Astrocyte (in vitro differentiated cells and primary cell): ENCODE measurements around the gene OTOR. TPM values are rescaled to one million over a fixed set of nuclear protein-coding genes. Genes with fewer than 3 reads are reported as not detected.

Source experiments
- DNase-seq: peaks from one replicate; pipeline ENCODE4 v3.0.0-alpha.2; 2010; ENCODE audit warnings: low read depth
- FAIRE-seq: peaks from 2 replicates; lab custom pipeline; 2011; peaks lifted over from hg19 to GRCh38; lab: Jason Lieb, UNC
- H2AFZ ChIP-seq: 2 replicates; pipeline ENCODE4 v1.6.0; 2012; ENCODE audit warnings: low read depth, low read length, inconsistent platforms
- H3K27ac ChIP-seq: 2 replicates; pipeline ENCODE4 v1.5.1; 2011; ENCODE audit warnings: low read depth, low read length, inconsistent platforms
- H3K27me3 ChIP-seq: 2 replicates; pipeline ENCODE4 v1.6.0; 2011; ENCODE audit warnings: low read length, inconsistent platforms; ENCODE audit not compliant: insufficient read depth
- H3K36me3 ChIP-seq: 2 replicates; pipeline ENCODE4 v1.5.1; 2011; ENCODE audit warnings: low read length, inconsistent platforms; ENCODE audit not compliant: insufficient read depth
- H3K4me1 ChIP-seq: 2 replicates; pipeline ENCODE4 v1.5.1; 2011; ENCODE audit warnings: low read length, inconsistent platforms; ENCODE audit not compliant: insufficient read depth
- H3K4me2 ChIP-seq: 2 replicates; pipeline ENCODE4 v1.6.0; 2012; ENCODE audit warnings: low read length, inconsistent platforms
- H3K4me3 ChIP-seq: 2 replicates; pipeline ENCODE4 v1.5.1; 2011; ENCODE audit warnings: low read depth, mild to moderate bottlenecking, low read length, inconsistent platforms; ENCODE audit not compliant: insufficient read depth
- H3K79me2 ChIP-seq: 2 replicates; pipeline ENCODE4 v1.6.0; 2012; ENCODE audit warnings: mild to moderate bottlenecking, low read length, inconsistent platforms; ENCODE audit not compliant: insufficient read depth
- H3K9ac ChIP-seq: 2 replicates; pipeline ENCODE4 v1.6.0; 2012; ENCODE audit warnings: mild to moderate bottlenecking, low read length, inconsistent platforms
- H3K9me3 ChIP-seq: 2 replicates; pipeline ENCODE4 v1.5.1; 2012; ENCODE audit warnings: low read depth, mild to moderate bottlenecking, low read length, inconsistent platforms; ENCODE audit not compliant: insufficient read depth
- H4K20me1 ChIP-seq: 2 replicates; pipeline ENCODE4 v1.6.0; 2012; ENCODE audit warnings: low read length, inconsistent platforms; ENCODE audit not compliant: insufficient read depth
- H3K27ac Mint-ChIP-seq: one replicate; pipeline ENCODE4 v1.8.0; 2021; ENCODE audit warnings: mild to moderate bottlenecking, mixed read lengths; ENCODE audit not compliant: unreplicated experiment
- H3K27me3 Mint-ChIP-seq: one replicate; pipeline ENCODE4 v1.8.0; 2021; ENCODE audit warnings: low read depth, mixed read lengths; ENCODE audit not compliant: unreplicated experiment
- H3K36me3 Mint-ChIP-seq: one replicate; pipeline ENCODE4 v1.8.0; 2021; ENCODE audit warnings: low read depth, mixed read lengths; ENCODE audit not compliant: unreplicated experiment
- H3K4me1 Mint-ChIP-seq: one replicate; pipeline ENCODE4 v1.8.0; 2021; ENCODE audit warnings: low read depth, mixed read lengths; ENCODE audit not compliant: unreplicated experiment
- H3K4me3 Mint-ChIP-seq: one replicate; pipeline ENCODE4 v1.8.0; 2021; ENCODE audit warnings: mild to moderate bottlenecking, moderate library complexity, mixed read lengths; ENCODE audit not compliant: unreplicated experiment
- H3K9me3 Mint-ChIP-seq: one replicate; pipeline ENCODE4 v1.8.0; 2021; ENCODE audit warnings: mild to moderate bottlenecking, mixed read lengths; ENCODE audit not compliant: unreplicated experiment
- CTCF ChIP-seq: IDR thresholded peaks from 2 replicates; pipeline ENCODE4 v1.5.1; 2011; ENCODE audit warnings: low read depth, mild to moderate bottlenecking, inconsistent platforms, low read length, moderate library complexity; ENCODE audit not compliant: insufficient read depth
- EZH2 ChIP-seq: IDR thresholded peaks from 2 replicates; pipeline ENCODE4 v1.6.1; 2012; ENCODE audit warnings: mild to moderate bottlenecking, low read length, inconsistent platforms; ENCODE audit not compliant: insufficient read depth
- total RNA-seq: library from RNA; stranded (reverse); gene quantifications from 2 replicates; pipeline ENCODE4 v1.2.1, GENCODE V29; 2021

The OTOR gene
- total RNA-seq, 1 donor from 2014 or later, result not detected

- no peaks in the 10 kb centered on the region for H3K27me3 Mint-ChIP-seq
- Histone ChIP-seq H3K4me1 (no peaks in the 10 kb centered on the region), H2AFZ (no peak overlapping the region), H3K9ac (no peak overlapping the region), H3K36me3 (peaks cover 33% of the 10 kb centered on the region), H3K9me3 (no peaks in the 10 kb centered on the region), H3K27me3 (no peaks in the 10 kb centered on the region), H3K27ac (no peak overlapping the region), H3K4me2 (no peak overlapping the region), H3K79me2 (peaks cover 5% of the 10 kb centered on the region), H4K20me1 (peaks cover 5% of the 10 kb centered on the region), H3K4me3 (no peak overlapping the region)
- no peaks in the 10 kb centered on the region for H3K9me3 Mint-ChIP-seq
- H3K36me3 Mint-ChIP-seq, result no peaks in the 10 kb centered on the region
- H3K27ac Mint-ChIP-seq, result no peak overlapping the region
- no peaks in the 10 kb centered on the region for H3K4me1 Mint-ChIP-seq
- DNase-seq (no peak), FAIRE-seq (no peak)
- H3K4me3 Mint-ChIP-seq, result no peak overlapping the region
- TF ChIP-seq EZH2, result no peak
- no peak for TF ChIP-seq CTCF
These were observed 7.6 kb upstream of the OTOR start for GRCh38 chr20:16740365-16741072.

- no peak overlapping the region for H3K27ac ChIP-seq
- H3K9ac ChIP-seq, result no peak overlapping the region
- H3K4me3 ChIP-seq, result no peak overlapping the region
- Mint-ChIP-seq H3K4me1 (no peaks in the 10 kb centered on the region), H3K9me3 (no peaks in the 10 kb centered on the region), H3K4me3 (no peak overlapping the region), H3K36me3 (no peaks in the 10 kb centered on the region), H3K27me3 (no peaks in the 10 kb centered on the region), H3K27ac (no peak overlapping the region)
- TF ChIP-seq EZH2 (no peak), CTCF (no peak)
- DNase-seq, result no peak
- no peaks in the 10 kb centered on the region for H3K4me1 ChIP-seq
- peaks cover 17% of the 10 kb centered on the region for H3K36me3 ChIP-seq
- no peaks in the 10 kb centered on the region for H3K9me3 ChIP-seq
- H3K4me2 ChIP-seq, result no peak overlapping the region
- no peaks in the 10 kb centered on the region for H3K79me2 ChIP-seq
- FAIRE-seq, result no peak
- H3K27me3 ChIP-seq, result peaks cover 2% of the 10 kb centered on the region
- H2AFZ ChIP-seq, result no peak overlapping the region
- H4K20me1 ChIP-seq, result no peaks in the 10 kb centered on the region
These were observed 3.9 kb upstream of the OTOR start for GRCh38 chr20:16744178-16744807.

GRCh38 chr20:16745204-16745603 is 3.0 kb upstream of the OTOR start:
- H3K27me3 ChIP-seq, result peaks cover 2% of the 10 kb centered on the region
- no peaks in the 10 kb centered on the region for H3K79me2 ChIP-seq
- H3K4me1 Mint-ChIP-seq, result no peaks in the 10 kb centered on the region
- no peaks in the 10 kb centered on the region for H3K36me3 Mint-ChIP-seq
- no peak overlapping the region for H2AFZ ChIP-seq
- no peak overlapping the region for H3K9ac ChIP-seq
- H3K4me2 ChIP-seq, result no peak overlapping the region
- H3K4me3 Mint-ChIP-seq, result no peak overlapping the region
- H3K36me3 ChIP-seq, result peaks cover 11% of the 10 kb centered on the region
- FAIRE-seq (no peak), DNase-seq (no peak)
- no peaks in the 10 kb centered on the region for H4K20me1 ChIP-seq
- H3K4me1 ChIP-seq, result no peaks in the 10 kb centered on the region
- H3K27ac ChIP-seq, result no peak overlapping the region
- TF ChIP-seq CTCF (no peak), EZH2 (no peak)
- no peak overlapping the region for H3K27ac Mint-ChIP-seq
- no peaks in the 10 kb centered on the region for H3K9me3 Mint-ChIP-seq
- H3K4me3 ChIP-seq, result no peak overlapping the region
- H3K27me3 Mint-ChIP-seq, result no peaks in the 10 kb centered on the region
- no peaks in the 10 kb centered on the region for H3K9me3 ChIP-seq
